Measurements from ENCODE around the gene DPYD.

The DPYD gene

GRCh38 chr1:97488530-97488929 lies 432.3 kb downstream of the DPYD start:
- H3K4me1 ChIP-seq (ENCODE audit: insufficient read depth, low read length, poor library complexity, severe bottlenecking), result peaks cover 2% of the 10 kb centered on the region
- peaks cover 3% of the 10 kb centered on the region for H3K27me3 ChIP-seq (ENCODE audit: insufficient read depth, low read length, poor library complexity, severe bottlenecking)
- no peak for TF ChIP-seq EZH2phosphoT487 (IDR thresholded peaks at IDR 0.05; ENCODE audit: borderline replicate concordance)
- TF ChIP-seq CTCF (conservative IDR thresholded peaks at IDR 0.05; ENCODE audit: low read length), result no peak
- no peak overlapping the region for H3K9ac ChIP-seq (ENCODE audit: low read depth, low read length, poor library complexity, severe bottlenecking)
- H3F3A ChIP-seq (ENCODE audit: low read depth), result no peaks in the 10 kb centered on the region
- no peak overlapping the region for H2AFZ ChIP-seq (ENCODE audit: low read length)
- no peaks in the 10 kb centered on the region for H3K36me3 ChIP-seq (ENCODE audit: insufficient read depth, low read length)
- H4K20me1 ChIP-seq (ENCODE audit: insufficient read depth, low read length, poor library complexity, severe bottlenecking), result no peaks in the 10 kb centered on the region
- no peaks in the 10 kb centered on the region for H3K9me3 ChIP-seq (ENCODE audit: insufficient read depth, low read depth, low read length)
- no peaks in the 10 kb centered on the region for H3K9me2 ChIP-seq (replicated peaks; ENCODE audit: low read depth, low read length)
- no peak overlapping the region for H3K4me2 ChIP-seq (ENCODE audit: low read depth, low read length, poor library complexity, severe bottlenecking)
- H3K79me2 ChIP-seq (ENCODE audit: insufficient read depth, low read length), result no peaks in the 10 kb centered on the region
- H3K4me3 ChIP-seq (ENCODE audit: low read length, poor library complexity, severe bottlenecking), result no peak overlapping the region

- no peaks in the 10 kb centered on the region for H3F3A ChIP-seq (ENCODE audit: low read depth)
- peaks cover 3% of the 10 kb centered on the region; the same call in 1 of the 2 replicates for H3K9me3 ChIP-seq (ENCODE audit: insufficient read depth, low read depth, low read length)
Observed at GRCh38 chr1:97482022-97482421, 438.8 kb downstream of the DPYD start.

GRCh38 chr1:97467445-97467844 lies 453.4 kb downstream of the DPYD start:
- Histone ChIP-seq H2AFZ (ENCODE audit: low read length) (no peak overlapping the region), H3K36me3 (ENCODE audit: insufficient read depth, low read length) (no peaks in the 10 kb centered on the region)

More at GRCh38 chr1:97482022-97482421, 438.8 kb downstream of the DPYD start:
- TF ChIP-seq CTCF (conservative IDR thresholded peaks at IDR 0.05; ENCODE audit: low read length) (no peak), EZH2phosphoT487 (IDR thresholded peaks at IDR 0.05; ENCODE audit: borderline replicate concordance) (no peak)
- Histone ChIP-seq H3K4me2 (ENCODE audit: low read depth, low read length, poor library complexity, severe bottlenecking) (no peak overlapping the region), H3K4me3 (ENCODE audit: low read length, poor library complexity, severe bottlenecking) (no peak overlapping the region), H3K36me3 (ENCODE audit: insufficient read depth, low read length) (no peaks in the 10 kb centered on the region; the same call in 1 of the 2 replicates), H2AFZ (ENCODE audit: low read length) (no peak overlapping the region), H3K79me2 (ENCODE audit: insufficient read depth, low read length) (no peaks in the 10 kb centered on the region), H3K9me2 (replicated peaks; ENCODE audit: low read depth, low read length) (no peaks in the 10 kb centered on the region), H3K9ac (ENCODE audit: low read depth, low read length, poor library complexity, severe bottlenecking) (no peak overlapping the region), H4K20me1 (ENCODE audit: insufficient read depth, low read length, poor library complexity, severe bottlenecking) (no peaks in the 10 kb centered on the region), H3K4me1 (ENCODE audit: insufficient read depth, low read length, poor library complexity, severe bottlenecking) (no peaks in the 10 kb centered on the region), H3K27me3 (ENCODE audit: insufficient read depth, low read length, poor library complexity, severe bottlenecking) (peaks cover 3% of the 10 kb centered on the region)

More at GRCh38 chr1:97467445-97467844, 453.4 kb downstream of the DPYD start:
- Histone ChIP-seq H3K4me3 (ENCODE audit: low read length, poor library complexity, severe bottlenecking) (no peak overlapping the region), H3K9me3 (ENCODE audit: insufficient read depth, low read depth, low read length) (no peaks in the 10 kb centered on the region; the same call in 1 of the 2 replicates), H3K79me2 (ENCODE audit: insufficient read depth, low read length) (no peaks in the 10 kb centered on the region), H3K9me2 (replicated peaks; ENCODE audit: low read depth, low read length) (no peaks in the 10 kb centered on the region), H3K9ac (ENCODE audit: low read depth, low read length, poor library complexity, severe bottlenecking) (no peak overlapping the region), H3K27me3 (ENCODE audit: insufficient read depth, low read length, poor library complexity, severe bottlenecking) (no peaks in the 10 kb centered on the region), H4K20me1 (ENCODE audit: insufficient read depth, low read length, poor library complexity, severe bottlenecking) (no peaks in the 10 kb centered on the region), H3K4me2 (ENCODE audit: low read depth, low read length, poor library complexity, severe bottlenecking) (no peak overlapping the region), H3F3A (ENCODE audit: low read depth) (no peaks in the 10 kb centered on the region), H3K4me1 (ENCODE audit: insufficient read depth, low read length, poor library complexity, severe bottlenecking) (no peaks in the 10 kb centered on the region)
- TF ChIP-seq CTCF (conservative IDR thresholded peaks at IDR 0.05; ENCODE audit: low read length) (no peak), EZH2phosphoT487 (IDR thresholded peaks at IDR 0.05; ENCODE audit: borderline replicate concordance) (no peak)

Measured in Loucy (cell line).